ENCODE measurements around the gene CAP1. TPM values are rescaled to one million over a fixed set of nuclear protein-coding genes. Genes with fewer than 3 reads are reported as not detected.
"Not testable (repeated sequence)": the region's sequence is repeated elsewhere in the genome, so short reads cannot be mapped to it uniquely, and the experiment has no call there.

The CAP1 gene
- total RNA-seq: 100 to 1,000 TPM; 527 to 553 TPM

DNA sequence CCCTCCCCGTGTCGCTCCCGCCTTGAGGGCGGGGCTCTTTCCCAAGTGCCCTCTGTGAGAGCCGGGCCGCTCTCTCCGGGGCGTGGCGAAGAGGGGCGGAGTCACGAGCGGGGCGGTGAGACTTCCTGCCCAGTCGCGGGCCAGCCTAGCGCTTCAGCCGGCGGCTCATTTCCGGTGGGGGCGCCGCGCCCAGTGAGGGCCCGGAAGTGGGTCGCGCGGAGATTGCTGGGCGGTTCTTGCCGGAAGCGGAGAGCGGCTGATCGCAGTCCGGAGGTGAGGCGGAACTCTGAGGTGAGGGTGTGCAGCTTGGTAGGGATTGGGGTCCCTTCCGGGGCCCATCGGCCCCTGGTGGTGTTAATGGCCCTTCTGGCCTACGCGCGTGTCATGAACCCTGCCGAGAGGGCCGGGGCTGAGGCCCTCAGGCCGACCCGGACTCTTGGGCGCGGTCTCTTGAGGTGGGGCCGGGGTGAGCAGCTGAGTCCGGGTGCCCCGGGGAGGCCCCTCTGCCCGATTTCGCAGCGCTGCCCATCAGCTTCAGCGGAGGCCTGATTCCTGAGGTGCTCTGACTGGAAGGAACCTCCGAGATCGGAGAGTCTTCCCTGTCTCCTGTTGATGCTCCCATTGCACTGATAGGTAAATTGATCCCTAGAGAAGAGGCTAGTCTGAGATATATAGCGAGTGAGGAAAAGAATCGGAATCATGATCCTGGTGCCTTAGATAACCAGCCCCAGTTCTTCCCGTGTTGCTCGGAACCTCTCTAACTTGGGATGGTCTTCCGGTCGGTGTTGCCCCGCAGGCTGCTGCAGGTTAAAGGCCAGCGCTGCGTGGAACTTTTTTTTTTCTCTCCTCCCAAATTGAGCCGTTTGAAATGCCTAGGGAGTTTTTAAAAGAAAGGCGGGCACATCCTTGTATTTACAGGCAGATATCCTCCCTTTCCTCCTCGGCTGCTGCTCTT is at the start of gene CAP1:
Gene CAP1 (plus strand): TSS at position 219 of the 955 bp plus-strand sequence. CDS start 18,618 bp downstream, outside the sequence.
- H3K4me3 Mint-ChIP-seq: peak within 1 kb of the TSS; percentile 99
- peak; percentile 100 for DNase-seq
- H3K4me1 Mint-ChIP-seq: peaks cover 58% of the 10 kb centered on the region
- peak within 1 kb of the TSS; percentile 99 for H3K27ac Mint-ChIP-seq
- no peaks in the 10 kb centered on the region for H3K27me3 Mint-ChIP-seq
- ATAC-seq: peak; percentile 93
- intact Hi-C loops (cut with DNase I, micrococcal nuclease): loop anchor here (1.0 to 10.0 kb wide), 13 partner anchors 19 to 822 kb away; partner anchors contain the start of genes NFYC (in 2 of the 2), ZMPSTE24 (in 2 of the 2), CITED4 (in 1 of the 2) and MFSD2A (in 1 of the 2)
- no peaks in the 10 kb centered on the region for H3K9me3 Mint-ChIP-seq (ENCODE audit: low read depth)
- CTCF ChIA-PET: interaction anchor here (0.6 to 1.8 kb wide), 4 partner anchors 10 to 229 kb away, joined by 3 to 5 read pairs (median 4); no protein-coding TSS in a partner anchor
- POLR2A ChIA-PET: interaction anchor here (0.6 kb wide), 2 partner anchors 345 to 401 kb away, joined by 3 read pairs; partner anchors contain the start of gene HEYL
- peaks cover 40% of the 10 kb centered on the region for H3K36me3 Mint-ChIP-seq (ENCODE audit: low read depth)

GRCh38 chr1:39992234-39992633 is 48.3 kb upstream of the CAP1 start:
- Mint-ChIP-seq H3K9me3 (ENCODE audit: low read depth) (no peaks in the 10 kb centered on the region), H3K27me3 (no peaks in the 10 kb centered on the region), H3K4me3 (no peak overlapping the region), H3K4me1 (peaks cover 9% of the 10 kb centered on the region), H3K27ac (no peak overlapping the region), H3K36me3 (ENCODE audit: low read depth) (no peaks in the 10 kb centered on the region)
- ChIA-PET POLR2A (interaction anchor here (0.7 kb wide), 1 partner anchor 20 kb away, joined by 4 read pairs; no protein-coding TSS in a partner anchor), CTCF (interaction anchor here (1.1 kb wide), 1 partner anchor 18 kb away, joined by 3 read pairs; no protein-coding TSS in a partner anchor)
- intact Hi-C loops (cut with DNase I, micrococcal nuclease): no loop called here
- DNase-seq (no peak), ATAC-seq (no peak)

DNA sequence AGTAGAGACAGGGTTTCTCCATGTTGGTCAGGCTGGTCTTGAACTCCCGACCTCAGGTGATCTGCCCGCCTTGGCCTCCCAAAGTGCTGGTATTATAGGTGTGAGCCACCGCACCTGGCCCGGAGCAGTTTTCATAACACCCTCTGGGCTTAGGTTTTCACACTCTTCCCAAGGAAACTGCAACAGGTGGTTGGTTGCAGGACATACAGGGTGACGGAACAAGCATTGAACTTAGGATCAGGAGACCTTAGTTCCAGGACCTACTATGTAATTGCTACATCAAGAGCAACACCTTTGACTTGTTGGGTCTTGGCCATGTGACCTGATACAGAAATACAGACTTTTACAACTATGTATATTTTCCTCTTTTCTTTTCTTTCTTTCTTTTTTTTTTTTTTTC is 47.6 kb upstream of the CAP1 start:
- Mint-ChIP-seq H3K9me3 (ENCODE audit: low read depth) (no peaks in the 10 kb centered on the region), H3K4me1 (peaks cover 9% of the 10 kb centered on the region), H3K4me3 (no peak overlapping the region), H3K36me3 (ENCODE audit: low read depth) (no peaks in the 10 kb centered on the region), H3K27ac (no peak overlapping the region), H3K27me3 (no peaks in the 10 kb centered on the region)
- no peak for ATAC-seq
- ChIA-PET POLR2A (no interaction called here), CTCF (no interaction called here)
- intact Hi-C loops (cut with DNase I, micrococcal nuclease): no loop called here
- no peak for DNase-seq

- POLR2A ChIA-PET: no interaction called here
- Mint-ChIP-seq H3K36me3 (ENCODE audit: low read depth) (no peaks in the 10 kb centered on the region), H3K27ac (no peak overlapping the region), H3K4me3 (no peak overlapping the region), H3K27me3 (no peaks in the 10 kb centered on the region), H3K4me1 (peaks cover 9% of the 10 kb centered on the region), H3K9me3 (ENCODE audit: low read depth) (no peaks in the 10 kb centered on the region)
- DNase-seq (peak; percentile 14), ATAC-seq (peak; percentile 60)
- intact Hi-C loops (cut with DNase I, micrococcal nuclease): no loop called here
- CTCF ChIA-PET: interaction anchor here (0.6 to 0.9 kb wide), 2 partner anchors 22 to 180 kb away, joined by 3 read pairs; no protein-coding TSS in a partner anchor
Observed at GRCh38 chr1:39995973-39996393, 44.5 kb upstream of the CAP1 start.

DNA sequence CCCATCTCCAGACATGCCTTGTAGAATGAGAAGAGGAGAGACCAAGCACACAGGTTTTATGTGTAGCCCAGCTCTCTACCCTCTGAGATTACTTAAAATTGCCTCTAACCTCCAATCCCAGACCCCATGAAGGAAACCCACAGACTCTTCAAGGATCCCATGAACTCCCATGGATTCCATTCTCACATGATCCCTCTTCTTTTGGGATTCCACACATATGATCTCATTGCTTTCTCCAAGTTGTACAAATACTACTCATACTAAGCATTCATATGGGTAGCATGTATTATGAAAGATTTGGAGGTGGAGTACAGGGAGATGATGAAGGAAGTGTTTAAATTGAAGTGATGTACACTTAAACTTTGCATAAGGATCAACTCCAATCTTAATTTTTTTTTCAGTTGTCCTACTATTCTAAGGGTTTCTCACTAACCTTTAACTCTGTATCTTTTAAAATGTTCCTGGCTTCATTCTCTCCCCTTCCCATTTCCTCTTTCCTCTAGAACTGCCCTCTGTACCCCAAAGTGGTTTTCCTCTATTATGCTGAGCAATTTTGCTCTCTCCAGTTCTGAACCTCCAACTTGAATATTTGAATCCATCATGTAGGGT is 44.0 kb upstream of the CAP1 start:
- Mint-ChIP-seq H3K4me3 (no peak overlapping the region), H3K4me1 (peaks cover 9% of the 10 kb centered on the region), H3K27ac (no peak overlapping the region), H3K36me3 (ENCODE audit: low read depth) (no peaks in the 10 kb centered on the region), H3K27me3 (no peaks in the 10 kb centered on the region), H3K9me3 (ENCODE audit: low read depth) (no peaks in the 10 kb centered on the region)
- DNase-seq (no peak), ATAC-seq (no peak)
- intact Hi-C loops (cut with DNase I, micrococcal nuclease): no loop called here
- ChIA-PET CTCF (interaction anchor here (0.6 kb wide), 1 partner anchor 68 kb away, joined by 3 read pairs; no protein-coding TSS in a partner anchor), POLR2A (no interaction called here)

GRCh38 chr1:40001456-40001855 is 39.1 kb upstream of the CAP1 start:
- Mint-ChIP-seq H3K4me3 (no peak overlapping the region), H3K36me3 (ENCODE audit: low read depth) (no peaks in the 10 kb centered on the region), H3K4me1 (no peaks in the 10 kb centered on the region), H3K27me3 (no peaks in the 10 kb centered on the region), H3K27ac (no peak overlapping the region), H3K9me3 (ENCODE audit: low read depth) (no peaks in the 10 kb centered on the region)
- CTCF ChIA-PET: interaction anchor here (1.1 kb wide), 1 partner anchor 82 kb away, joined by 3 read pairs; no protein-coding TSS in a partner anchor
- intact Hi-C loops (cut with DNase I, micrococcal nuclease): no loop called here
- no peak for DNase-seq
- POLR2A ChIA-PET: no interaction called here
- ATAC-seq: no peak

- Mint-ChIP-seq H3K4me1 (no peaks in the 10 kb centered on the region), H3K27ac (no peak overlapping the region), H3K36me3 (ENCODE audit: low read depth) (no peaks in the 10 kb centered on the region), H3K4me3 (no peak overlapping the region), H3K27me3 (no peaks in the 10 kb centered on the region), H3K9me3 (ENCODE audit: low read depth) (no peaks in the 10 kb centered on the region)
- intact Hi-C loops (cut with DNase I, micrococcal nuclease): no loop called here
- ChIA-PET CTCF (interaction anchor here (0.5 to 2.2 kb wide), 3 partner anchors 18 to 343 kb away, joined by 3 to 7 read pairs (median 4); no protein-coding TSS in a partner anchor), POLR2A (no interaction called here)
- DNase-seq (no peak), ATAC-seq (no peak)
Observed at GRCh38 chr1:40003156-40004093, 37.1 kb upstream of the CAP1 start.

GRCh38 chr1:40004857-40005256 is 35.7 kb upstream of the CAP1 start:
- Mint-ChIP-seq H3K4me3 (no peak overlapping the region), H3K4me1 (no peaks in the 10 kb centered on the region), H3K9me3 (ENCODE audit: low read depth) (no peaks in the 10 kb centered on the region), H3K27me3 (no peaks in the 10 kb centered on the region), H3K27ac (no peak overlapping the region), H3K36me3 (ENCODE audit: low read depth) (no peaks in the 10 kb centered on the region)
- POLR2A ChIA-PET: no interaction called here
- DNase-seq: no peak
- CTCF ChIA-PET: no interaction called here
- intact Hi-C loops (cut with DNase I, micrococcal nuclease): no loop called here
- no peak for ATAC-seq

- H3K4me1 Mint-ChIP-seq; H3K4me3 Mint-ChIP-seq; H3K36me3 Mint-ChIP-seq (ENCODE audit: low read depth); H3K9me3 Mint-ChIP-seq (ENCODE audit: low read depth); H3K27ac Mint-ChIP-seq; POLR2A ChIA-PET; DNase-seq; intact Hi-C loops (cut with DNase I, micrococcal nuclease); H3K27me3 Mint-ChIP-seq; ATAC-seq: not testable (repeated sequence)
- CTCF ChIA-PET: interaction anchor here (0.7 kb wide), 1 partner anchor 414 kb away, joined by 3 read pairs; no protein-coding TSS in a partner anchor
Observed at GRCh38 chr1:40007481-40008034, 33.0 kb upstream of the CAP1 start.

DNA sequence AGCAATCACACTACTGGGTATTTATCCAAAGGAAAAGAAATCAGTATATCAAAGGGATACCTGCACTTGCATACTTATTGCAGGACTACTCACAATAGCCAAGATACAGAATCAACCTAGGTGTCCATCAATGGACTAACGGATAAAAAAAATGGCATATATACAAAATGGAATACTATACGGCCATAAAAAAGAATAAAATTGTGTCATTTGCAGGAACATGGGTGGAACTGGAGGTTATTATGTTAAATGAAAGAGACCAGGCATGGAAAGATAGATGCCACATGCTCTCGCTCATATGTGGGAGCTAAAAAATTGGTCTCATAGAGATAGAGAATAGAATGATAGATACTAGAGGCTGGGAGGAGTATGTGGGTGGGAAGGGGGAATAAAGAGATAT is 29.3 kb upstream of the CAP1 start:
- CTCF ChIA-PET: interaction anchor here (0.6 to 0.7 kb wide), 2 partner anchors 313 to 847 kb away, joined by 3 read pairs; no protein-coding TSS in a partner anchor
- intact Hi-C loops (cut with DNase I, micrococcal nuclease): no loop called here
- POLR2A ChIA-PET: no interaction called here

More for the DNA sequence above, 29.3 kb upstream of the CAP1 start:
- ATAC-seq (no peak), DNase-seq (no peak)
- H3K9me3 Mint-ChIP-seq (ENCODE audit: low read depth): no peaks in the 10 kb centered on the region
- H3K4me1 Mint-ChIP-seq: peaks cover 13% of the 10 kb centered on the region
- H3K4me3 Mint-ChIP-seq: no peak overlapping the region
- H3K27me3 Mint-ChIP-seq: no peaks in the 10 kb centered on the region
- H3K36me3 Mint-ChIP-seq (ENCODE audit: low read depth): no peaks in the 10 kb centered on the region
- no peak overlapping the region for H3K27ac Mint-ChIP-seq

Measured in activated CD4-positive, alpha-beta T cell treated with anti-CD3 and anti-CD28 coated beads for 36 hours (primary cell).